ENCODE measurements around the gene KNSTRN. TPM values are rescaled to one million over a fixed set of nuclear protein-coding genes. Genes with fewer than 3 reads are reported as not detected.

The KNSTRN gene
- total and polyA plus RNA-seq, 2 of the 13 experiments (the other 11 are each of a cell fraction or from before 2014, with no cell fraction given) = 20.3 to 62.3 TPM

GRCh38 chr15:40405501-40406381 is 23.2 kb downstream of the KNSTRN start, which contains the start of gene IVD (continued):
- peak; percentile 60 for TF ChIP-seq MED8 (CRISPR knock-in tag; IDR thresholded peaks at IDR 0.05; ENCODE audit: insufficient replicate concordance)
- TF ChIP-seq ZNF446 (CRISPR knock-in tag; IDR thresholded peaks at IDR 0.05) = 0 out of 2 replicates have a peak, but pooled peaks have one; percentile 74
- peak; percentile 40; the same call in 1 of the 2 replicates for TF ChIP-seq ATF2 (CRISPR knock-in tag; IDR thresholded peaks at IDR 0.05)
- TF ChIP-seq, protein P1, sequence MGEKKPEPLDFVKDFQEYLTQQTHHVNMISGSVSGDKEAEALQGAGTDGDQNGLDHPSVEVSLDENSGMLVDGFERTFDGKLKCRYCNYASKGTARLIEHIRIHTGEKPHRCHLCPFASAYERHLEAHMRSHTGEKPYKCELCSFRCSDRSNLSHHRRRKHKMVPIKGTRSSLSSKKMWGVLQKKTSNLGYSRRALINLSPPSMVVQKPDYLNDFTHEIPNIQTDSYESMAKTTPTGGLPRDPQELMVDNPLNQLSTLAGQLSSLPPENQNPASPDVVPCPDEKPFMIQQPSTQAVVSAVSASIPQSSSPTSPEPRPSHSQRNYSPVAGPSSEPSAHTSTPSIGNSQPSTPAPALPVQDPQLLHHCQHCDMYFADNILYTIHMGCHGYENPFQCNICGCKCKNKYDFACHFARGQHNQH (CRISPR knock-in tag; IDR thresholded peaks at IDR 0.05) = peak; percentile 65; the same call in 1 of the 2 replicates
- TF ChIP-seq, protein P2, sequence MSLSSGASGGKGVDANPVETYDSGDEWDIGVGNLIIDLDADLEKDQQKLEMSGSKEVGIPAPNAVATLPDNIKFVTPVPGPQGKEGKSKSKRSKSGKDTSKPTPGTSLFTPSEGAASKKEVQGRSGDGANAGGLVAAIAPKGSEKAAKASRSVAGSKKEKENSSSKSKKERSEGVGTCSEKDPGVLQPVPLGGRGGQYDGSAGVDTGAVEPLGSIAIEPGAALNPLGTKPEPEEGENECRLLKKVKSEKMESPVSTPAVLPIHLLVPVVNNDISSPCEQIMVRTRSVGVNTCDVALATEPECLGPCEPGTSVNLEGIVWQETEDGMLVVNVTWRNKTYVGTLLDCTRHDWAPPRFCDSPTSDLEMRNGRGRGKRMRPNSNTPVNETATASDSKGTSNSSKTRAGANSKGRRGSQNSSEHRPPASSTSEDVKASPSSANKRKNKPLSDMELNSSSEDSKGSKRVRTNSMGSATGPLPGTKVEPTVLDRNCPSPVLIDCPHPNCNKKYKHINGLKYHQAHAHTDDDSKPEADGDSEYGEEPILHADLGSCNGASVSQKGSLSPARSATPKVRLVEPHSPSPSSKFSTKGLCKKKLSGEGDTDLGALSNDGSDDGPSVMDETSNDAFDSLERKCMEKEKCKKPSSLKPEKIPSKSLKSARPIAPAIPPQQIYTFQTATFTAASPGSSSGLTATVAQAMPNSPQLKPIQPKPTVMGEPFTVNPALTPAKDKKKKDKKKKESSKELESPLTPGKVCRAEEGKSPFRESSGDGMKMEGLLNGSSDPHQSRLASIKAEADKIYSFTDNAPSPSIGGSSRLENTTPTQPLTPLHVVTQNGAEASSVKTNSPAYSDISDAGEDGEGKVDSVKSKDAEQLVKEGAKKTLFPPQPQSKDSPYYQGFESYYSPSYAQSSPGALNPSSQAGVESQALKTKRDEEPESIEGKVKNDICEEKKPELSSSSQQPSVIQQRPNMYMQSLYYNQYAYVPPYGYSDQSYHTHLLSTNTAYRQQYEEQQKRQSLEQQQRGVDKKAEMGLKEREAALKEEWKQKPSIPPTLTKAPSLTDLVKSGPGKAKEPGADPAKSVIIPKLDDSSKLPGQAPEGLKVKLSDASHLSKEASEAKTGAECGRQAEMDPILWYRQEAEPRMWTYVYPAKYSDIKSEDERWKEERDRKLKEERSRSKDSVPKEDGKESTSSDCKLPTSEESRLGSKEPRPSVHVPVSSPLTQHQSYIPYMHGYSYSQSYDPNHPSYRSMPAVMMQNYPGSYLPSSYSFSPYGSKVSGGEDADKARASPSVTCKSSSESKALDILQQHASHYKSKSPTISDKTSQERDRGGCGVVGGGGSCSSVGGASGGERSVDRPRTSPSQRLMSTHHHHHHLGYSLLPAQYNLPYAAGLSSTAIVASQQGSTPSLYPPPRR (CRISPR knock-in tag; IDR thresholded peaks at IDR 0.05; ENCODE audit: borderline replicate concordance) = 0 out of 2 replicates have a peak, but pooled peaks have one; percentile 19
- peak; percentile 45 for TF ChIP-seq KAT8 (CRISPR knock-in tag; IDR thresholded peaks at IDR 0.05)
- 0 out of 2 replicates have a peak, but pooled peaks have one; percentile 4 for TF ChIP-seq ZNF713 (CRISPR knock-in tag; IDR thresholded peaks at IDR 0.05)
